GM12878 (cell line): ENCODE results near the gene TFF2. TPM values are rescaled to one million over a fixed set of nuclear protein-coding genes. Genes with fewer than 3 reads are reported as not detected.

ENCODE experiments used
- ATAC-seq: fragments of 200-7000 bp; cut with Tn5 transposase; 3 replicates; pipeline ENCODE4 v1.9.1; 2020; ENCODE audit warnings: mild to moderate bottlenecking, moderate library complexity
- BruUV-seq: library from RNA; stranded (reverse); fragments of 400-500 nt; replicated peaks from 2 replicates; lab custom pipeline; 2021; lab: Mats Ljungman, UMichigan
- CTCF ChIA-PET: fragments of 300-600 bp; sonication (Branson Sonifier 250); formaldehyde crosslinking; extraction: SDS; loops from one replicate; lab custom pipeline; 2021; ENCODE audit warnings: inconsistent platforms; lab: Yijun Ruan, JAX
- POLR2A ChIA-PET: fragments of 350-600 bp; formaldehyde crosslinking; extraction: SDS; loops from one replicate; lab custom pipeline; 2021; ENCODE audit warnings: inconsistent platforms; lab: Charles Lee
- RAD21 ChIA-PET: fragments of 300-600 bp; sonication (Branson Sonifier 250); formaldehyde crosslinking; loops from one replicate; lab custom pipeline; 2023; ENCODE audit warnings: antibody characterized with exemption; ENCODE audit not compliant: unreplicated experiment; lab: Charles Lee
- SMC1A ChIA-PET: fragments of 300-600 bp; sonication (Branson Sonifier 250); formaldehyde crosslinking; loops from one replicate; lab custom pipeline; 2023; ENCODE audit not compliant: unreplicated experiment, uncharacterized antibody; lab: Charles Lee
- DNase-seq: peaks from one replicate; pipeline ENCODE4 v3.0.0-alpha.2; 2011; ENCODE audit warnings: low read depth, low spot score
- FAIRE-seq: peaks from 3 replicates; lab custom pipeline; 2011; peaks lifted over from hg19 to GRCh38; lab: Jason Lieb, UNC
- H2AFZ ChIP-seq: 2 replicates; pipeline ENCODE4 v1.6.0; 2011; ENCODE audit warnings: low read depth, low read length, control low read depth; ENCODE audit not compliant: control insufficient read depth
- H3K27ac ChIP-seq: 2 replicates; pipeline ENCODE4 v1.5.1; 2011; ENCODE audit warnings: control low read depth; ENCODE audit not compliant: control insufficient read depth, insufficient read depth
- H3K27me3 ChIP-seq, 2 experiments: replicated peaks in 1 of 2; 2 replicates each; pipeline versions ENCODE4 v1.6.0 to v1.6.1; 2011; ENCODE audit warnings: low read length in 1 of 2; ENCODE audit not compliant: control insufficient read depth in 2 of 2, insufficient read depth in 2 of 2
- H3K36me3 ChIP-seq, 2 experiments: 2 replicates each; pipeline ENCODE4 v1.5.1; 2011; ENCODE audit warnings: low read length in 1 of 2; ENCODE audit not compliant: control insufficient read depth in 2 of 2, insufficient read depth in 2 of 2
- H3K4me1 ChIP-seq: 2 replicates; pipeline ENCODE4 v1.6.1; 2011; ENCODE audit warnings: mild to moderate bottlenecking, low read length, moderate library complexity, mixed read lengths; ENCODE audit not compliant: control insufficient read depth, insufficient read depth
- H3K4me2 ChIP-seq: 2 replicates; pipeline ENCODE4 v1.6.0; 2011; ENCODE audit warnings: control low read depth; ENCODE audit not compliant: control insufficient read depth, insufficient read depth
- H3K4me3 ChIP-seq: fragments of 200-600 bp; sonication (generic); 2 replicates; pipeline ENCODE4 v1.5.1; 2016
- H3K79me2 ChIP-seq: 2 replicates; pipeline ENCODE4 v1.6.0; 2011; ENCODE audit warnings: low read length; ENCODE audit not compliant: control insufficient read depth, insufficient read depth
- H3K9ac ChIP-seq: 2 replicates; pipeline ENCODE4 v1.8.0; 2011; ENCODE audit warnings: low read length, control low read depth, mixed read lengths; ENCODE audit not compliant: control insufficient read depth, insufficient read depth
- H3K9me3 ChIP-seq: replicated peaks from 3 replicates; pipeline ENCODE4 v1.5.1; 2011; ENCODE audit warnings: mild to moderate bottlenecking, low read length; ENCODE audit not compliant: control insufficient read depth, insufficient read depth
- H4K20me1 ChIP-seq: 2 replicates; pipeline ENCODE4 v1.6.0; 2011; ENCODE audit not compliant: control insufficient read depth, insufficient read depth
- BCL11A ChIP-seq: IDR thresholded peaks from 2 replicates; pipeline ENCODE4 v1.6.1; 2011; ENCODE audit warnings: low read depth, low read length
- FOXM1 ChIP-seq: IDR thresholded peaks from 2 replicates; pipeline ENCODE4 v1.6.1; 2012; ENCODE audit warnings: low read depth, mild to moderate bottlenecking, inconsistent platforms, low read length, moderate library complexity
- HDGF ChIP-seq: fragments of 450-650 bp; IDR thresholded peaks from 2 replicates; pipeline ENCODE4 v1.6.1; 2016; ENCODE audit warnings: antibody characterized with exemption
- MTA2 ChIP-seq: fragments of 450-650 bp; IDR thresholded peaks from 2 replicates; pipeline ENCODE4 v1.6.1; 2016; ENCODE audit warnings: low read depth, mild to moderate bottlenecking, moderate library complexity
- NFYA ChIP-seq: IDR thresholded peaks from 2 replicates; pipeline ENCODE4 v1.6.1; 2011; ENCODE audit warnings: low read depth, mild to moderate bottlenecking, low read length, improper control_type of control experiment, borderline replicate concordance
- NR2F1 ChIP-seq: fragments of 450-650 bp; conservative IDR thresholded peaks from 2 replicates; pipeline ENCODE4 v1.6.1; 2017; ENCODE audit warnings: mild to moderate bottlenecking
- POLR2AphosphoS5 ChIP-seq: IDR thresholded peaks from 2 replicates; pipeline ENCODE4 v1.6.1; 2011; ENCODE audit warnings: mild to moderate bottlenecking, low read length, inconsistent platforms
- ZNF24 ChIP-seq: fragments of 450-650 bp; IDR thresholded peaks from 2 replicates; pipeline ENCODE4 v1.6.1; 2017; ENCODE audit warnings: antibody characterized with exemption, mild to moderate bottlenecking
- WGBS: methylation state at CpG from one replicate; pipeline ENCODE4 v1.1.6; 2016; ENCODE audit warnings: low lambda C conversion rate; ENCODE audit not compliant: insufficient replicate concordance, insufficient coverage; ENCODE audit errors: missing lambda C conversion rate; 5-methylcytosine and 5-hydroxymethylcytosine counted together
- in situ Hi-C: fragments of 300-500 bp; cut with MboI; formaldehyde crosslinking; loops from 9 replicates; pipeline ENCODE4 v1.14.3; 2018; ENCODE audit warnings: mixed read lengths
- intact Hi-C: fragments of 100-400 bp; cut with micrococcal nuclease; formaldehyde crosslinking; loops from one replicate; pipeline ENCODE4 v1.14.2; 2022; ENCODE audit not compliant: unreplicated experiment
- polyA plus RNA-seq, 11 experiments: library from polyadenylated mRNA; depleted of rRNA in 4 of 11; unstranded in 6 of 11; stranded (reverse) in 5 of 11; fragments of >200 nt; fragmentation: Nextera tagmentation in 4 of 11; fragmentation: Illumina TruSeq in 1 of 11; extraction: Ambion mirVana in 4 of 11; extraction: Trizol in 1 of 11; gene quantifications; 1 replicate in 1 of 11; 2 replicates in 10 of 11; pipeline versions ENCODE4 v1.2.1 to v1.2.3, GENCODE V29; 2011 to 2016; ENCODE audit warnings: inconsistent platforms in 2 of 11, missing spikeins in 2 of 11, low read depth in 1 of 11
- total RNA-seq, 4 experiments: library from RNA; depleted of rRNA in 3 of 4; stranded (reverse); fragments of >200 nt in 3 of 4; fragmentation: Illumina TruSeq in 1 of 4; extraction: Trizol in 1 of 4; gene quantifications; 2 replicates each; pipeline versions ENCODE4 v1.2.1 to v1.2.3, GENCODE V29; 2013 to 2021
- TF ChIP-seq, protein P1 (sequence below): fragments of 450-650 bp; conservative IDR thresholded peaks from 2 replicates; pipeline ENCODE4 v1.6.1; 2017; ENCODE audit warnings: mild to moderate bottlenecking, moderate library complexity
- TF ChIP-seq, protein P2 (sequence below): IDR thresholded peaks from 2 replicates; pipeline ENCODE4 v1.6.1; 2011; ENCODE audit warnings: borderline replicate concordance, low read depth, mild to moderate bottlenecking, moderate library complexity, low read length; ENCODE audit not compliant: insufficient read depth, poor library complexity, severe bottlenecking
- TF ChIP-seq, protein P3 (sequence below): IDR thresholded peaks from 2 replicates; pipeline ENCODE4 v1.6.1; 2011; ENCODE audit warnings: mild to moderate bottlenecking, low read depth, low read length, moderate library complexity; ENCODE audit not compliant: insufficient replicate concordance

The TFF2 gene
- total and polyA plus RNA-seq, 10 of the 15 experiments (the other 5 are each of a cell fraction or from before 2014, with no cell fraction given) = 0.56 TPM; not detected in 9

DNA sequence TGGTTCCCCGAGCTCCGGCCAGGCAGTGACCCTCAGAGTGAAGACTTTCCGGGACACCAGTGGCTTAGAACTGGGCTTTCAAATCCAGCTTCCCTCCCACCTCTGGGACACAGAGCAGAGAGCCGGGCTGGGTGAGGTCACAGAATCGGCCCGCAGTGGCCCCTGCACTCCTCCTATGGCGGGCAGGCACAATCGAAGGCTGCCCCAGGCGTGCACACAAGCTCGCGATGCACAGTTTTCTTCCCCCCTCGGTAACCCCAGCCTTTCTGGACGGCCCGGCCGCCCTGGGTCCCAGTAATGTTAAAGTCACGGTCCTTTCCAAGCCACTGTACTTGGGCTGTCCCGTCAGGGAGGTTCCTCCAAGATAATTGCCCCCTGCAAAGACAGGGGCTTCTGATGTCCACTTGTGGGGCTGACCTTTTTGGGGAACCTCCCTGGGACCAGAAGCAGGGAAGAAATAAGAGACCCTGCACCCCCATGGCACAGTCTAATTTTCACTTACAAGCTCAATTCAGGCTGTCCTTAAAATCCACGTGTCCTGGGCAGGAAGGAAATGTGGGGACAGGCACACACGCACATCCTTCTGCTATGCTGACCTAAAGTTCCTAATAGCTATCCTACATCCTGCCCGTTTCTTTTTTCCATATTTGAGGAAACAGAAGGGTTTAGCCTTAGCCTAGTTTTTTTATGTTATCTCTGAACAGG lies 49.3 kb downstream of the TFF2 start (continued):
- TF ChIP-seq, protein P1, sequence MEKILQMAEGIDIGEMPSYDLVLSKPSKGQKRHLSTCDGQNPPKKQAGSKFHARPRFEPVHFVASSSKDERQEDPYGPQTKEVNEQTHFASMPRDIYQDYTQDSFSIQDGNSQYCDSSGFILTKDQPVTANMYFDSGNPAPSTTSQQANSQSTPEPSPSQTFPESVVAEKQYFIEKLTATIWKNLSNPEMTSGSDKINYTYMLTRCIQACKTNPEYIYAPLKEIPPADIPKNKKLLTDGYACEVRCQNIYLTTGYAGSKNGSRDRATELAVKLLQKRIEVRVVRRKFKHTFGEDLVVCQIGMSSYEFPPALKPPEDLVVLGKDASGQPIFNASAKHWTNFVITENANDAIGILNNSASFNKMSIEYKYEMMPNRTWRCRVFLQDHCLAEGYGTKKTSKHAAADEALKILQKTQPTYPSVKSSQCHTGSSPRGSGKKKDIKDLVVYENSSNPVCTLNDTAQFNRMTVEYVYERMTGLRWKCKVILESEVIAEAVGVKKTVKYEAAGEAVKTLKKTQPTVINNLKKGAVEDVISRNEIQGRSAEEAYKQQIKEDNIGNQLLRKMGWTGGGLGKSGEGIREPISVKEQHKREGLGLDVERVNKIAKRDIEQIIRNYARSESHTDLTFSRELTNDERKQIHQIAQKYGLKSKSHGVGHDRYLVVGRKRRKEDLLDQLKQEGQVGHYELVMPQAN = no peak

DNA sequence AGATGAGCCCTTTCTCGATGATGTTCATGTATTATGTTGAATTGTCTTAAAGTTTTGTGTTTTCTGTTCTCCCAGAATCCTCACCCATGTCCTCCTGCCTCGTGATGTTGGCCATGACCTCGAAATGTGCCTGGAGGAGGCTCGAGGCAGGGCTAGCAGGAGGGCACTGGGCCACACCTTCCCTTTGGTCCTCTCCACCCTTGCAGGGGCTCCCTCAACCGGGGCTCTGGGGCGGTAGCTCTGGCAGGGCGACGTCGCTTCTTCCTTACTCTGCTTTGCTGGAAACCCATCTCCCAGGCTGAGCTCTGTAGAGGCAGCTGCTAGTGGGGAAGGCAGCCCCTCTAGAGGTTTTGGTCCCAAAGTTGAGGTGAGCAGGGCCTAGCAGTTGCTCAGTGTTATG lies 49.8 kb downstream of the TFF2 start:
- no peak overlapping the region for H2AFZ ChIP-seq
- no peaks in the 10 kb centered on the region; a peak in 1 of 4 replicates for H3K27me3 ChIP-seq
- TF ChIP-seq, protein P2, sequence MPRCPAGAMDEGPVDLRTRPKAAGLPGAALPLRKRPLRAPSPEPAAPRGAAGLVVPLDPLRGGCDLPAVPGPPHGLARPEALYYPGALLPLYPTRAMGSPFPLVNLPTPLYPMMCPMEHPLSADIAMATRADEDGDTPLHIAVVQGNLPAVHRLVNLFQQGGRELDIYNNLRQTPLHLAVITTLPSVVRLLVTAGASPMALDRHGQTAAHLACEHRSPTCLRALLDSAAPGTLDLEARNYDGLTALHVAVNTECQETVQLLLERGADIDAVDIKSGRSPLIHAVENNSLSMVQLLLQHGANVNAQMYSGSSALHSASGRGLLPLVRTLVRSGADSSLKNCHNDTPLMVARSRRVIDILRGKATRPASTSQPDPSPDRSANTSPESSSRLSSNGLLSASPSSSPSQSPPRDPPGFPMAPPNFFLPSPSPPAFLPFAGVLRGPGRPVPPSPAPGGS = no peak
- TF ChIP-seq ZNF24 (no peak), MTA2 (no peak), BCL11A (no peak), NR2F1 (no peak), HDGF (no peak), POLR2AphosphoS5 (no peak), NFYA (no peak), FOXM1 (no peak)
- TF ChIP-seq, protein P1 = no peak
- TF ChIP-seq, protein P3, sequence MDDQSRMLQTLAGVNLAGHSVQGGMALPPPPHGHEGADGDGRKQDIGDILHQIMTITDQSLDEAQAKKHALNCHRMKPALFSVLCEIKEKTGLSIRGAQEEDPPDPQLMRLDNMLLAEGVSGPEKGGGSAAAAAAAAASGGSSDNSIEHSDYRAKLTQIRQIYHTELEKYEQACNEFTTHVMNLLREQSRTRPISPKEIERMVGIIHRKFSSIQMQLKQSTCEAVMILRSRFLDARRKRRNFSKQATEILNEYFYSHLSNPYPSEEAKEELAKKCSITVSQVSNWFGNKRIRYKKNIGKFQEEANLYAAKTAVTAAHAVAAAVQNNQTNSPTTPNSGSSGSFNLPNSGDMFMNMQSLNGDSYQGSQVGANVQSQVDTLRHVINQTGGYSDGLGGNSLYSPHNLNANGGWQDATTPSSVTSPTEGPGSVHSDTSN = no peak
- in situ Hi-C loops = no loop called here
- no peaks in the 10 kb centered on the region for H3K9me3 ChIP-seq
- no peaks in the 10 kb centered on the region for H3K4me1 ChIP-seq
- no TSS peak for BruUV-seq
- intact Hi-C loops = no loop called here
- no peak overlapping the region for H3K4me2 ChIP-seq
- RAD21 ChIA-PET = interaction anchor here (1.2 to 1.5 kb wide), 2 partner anchors 42 to 132 kb away, joined by 3 to 4 read pairs; no protein-coding TSS in a partner anchor
- 50% methylated on average over 9 of the region's 9 CpGs for WGBS
- POLR2A ChIA-PET = no interaction called here
- DNase-seq = no peak
- no peak overlapping the region for H3K4me3 ChIP-seq
- no peaks in the 10 kb centered on the region for H3K36me3 ChIP-seq
- CTCF ChIA-PET = interaction anchor here (1.6 to 1.7 kb wide), 2 partner anchors 9 to 137 kb away, joined by 4 to 12 read pairs; no protein-coding TSS in a partner anchor
- H3K79me2 ChIP-seq = no peaks in the 10 kb centered on the region
- no peaks in the 10 kb centered on the region for H4K20me1 ChIP-seq
- SMC1A ChIA-PET = interaction anchor here (1.0 to 2.2 kb wide), 2 partner anchors 8 to 10 kb away, joined by 6 to 7 read pairs; no protein-coding TSS in a partner anchor
- ATAC-seq = no peak
- FAIRE-seq = no peak
- H3K9ac ChIP-seq = no peak overlapping the region
- H3K27ac ChIP-seq = no peak overlapping the region
